ENCODE results near the gene ARHGEF12.
A peak's percentile ranks its signal among the peaks of the same experiment; 100 is the strongest.
"Not testable (repeated sequence)": the region's sequence is repeated elsewhere in the genome, so short reads cannot be mapped to it uniquely, and the experiment has no call there.

ARHGEF12 gene

GRCh38 chr11:120501440-120501839 lies 165.2 kb downstream of the ARHGEF12 start:
- no peak for DNase-seq (ENCODE audit: low read depth)

- no peak for DNase-seq (ENCODE audit: low read depth)
Measured at GRCh38 chr11:120501976-120502755, 166.0 kb downstream of the ARHGEF12 start.

GRCh38 chr11:120503529-120503928 lies 167.3 kb downstream of the ARHGEF12 start:
- not testable (repeated sequence) for DNase-seq (ENCODE audit: low read depth)

- no peak for DNase-seq (ENCODE audit: low read depth)
Measured at GRCh38 chr11:120505801-120506425, 169.7 kb downstream of the ARHGEF12 start.

GRCh38 chr11:120509346-120510053 lies 173.3 kb downstream of the ARHGEF12 start:
- DNase-seq (ENCODE audit: low read depth): no peak

- no peak for DNase-seq (ENCODE audit: low read depth)
Measured at GRCh38 chr11:120510406-120511115, 174.3 kb downstream of the ARHGEF12 start.

- DNase-seq (ENCODE audit: low read depth): peak; percentile 57
Measured at GRCh38 chr11:120511116-120511819, 175.1 kb downstream of the ARHGEF12 start, which contains the start of gene GRIK4. Gene GRIK4, plus strand, starts transcription at chr11:120511748. Its CDS starts 148,571 bp downstream, at chr11:120660319.

GRCh38 chr11:120511820-120512738 lies 175.9 kb downstream of the ARHGEF12 start:
- DNase-seq (ENCODE audit: low read depth): no peak

- DNase-seq (ENCODE audit: low read depth): no peak
Measured at GRCh38 chr11:120512739-120513435, 176.7 kb downstream of the ARHGEF12 start.

- no peak for DNase-seq (ENCODE audit: low read depth)
Measured at GRCh38 chr11:120513436-120514315, 177.5 kb downstream of the ARHGEF12 start.

GRCh38 chr11:120514541-120515121 lies 178.4 kb downstream of the ARHGEF12 start:
- DNase-seq (ENCODE audit: low read depth): no peak

GRCh38 chr11:120515186-120515723 lies 179.0 kb downstream of the ARHGEF12 start:
- no peak for DNase-seq (ENCODE audit: low read depth)

GRCh38 chr11:120516461-120517389 lies 180.5 kb downstream of the ARHGEF12 start:
- DNase-seq (ENCODE audit: low read depth): no peak

- DNase-seq (ENCODE audit: low read depth): no peak
Measured at GRCh38 chr11:120517390-120517761, 181.2 kb downstream of the ARHGEF12 start.

- no peak for DNase-seq (ENCODE audit: low read depth)
Measured at GRCh38 chr11:120517801-120518291, 181.6 kb downstream of the ARHGEF12 start.

- DNase-seq (ENCODE audit: low read depth): no peak
Measured at GRCh38 chr11:120518356-120518755, 182.1 kb downstream of the ARHGEF12 start.

GRCh38 chr11:120519474-120519873 lies 183.3 kb downstream of the ARHGEF12 start:
- DNase-seq (ENCODE audit: low read depth): no peak

All from stimulated activated CD8-positive, alpha-beta memory T cell treated with anti-CD3 and anti-CD28 coated beads, Interleukin-15, amount 100 ng/mL, for 1 hour (primary cell).